DMS53 (cell line): ENCODE measurements around the gene GJB3.

Experiments
- DNase-seq: peaks from one replicate; lab custom pipeline; 2025; lab: John Stamatoyannopoulos, UW

Gene GJB3

GRCh38 chr1:34825455-34826091 lies 44.6 kb downstream of the GJB3 start:
- DNase-seq: no peak

DNA sequence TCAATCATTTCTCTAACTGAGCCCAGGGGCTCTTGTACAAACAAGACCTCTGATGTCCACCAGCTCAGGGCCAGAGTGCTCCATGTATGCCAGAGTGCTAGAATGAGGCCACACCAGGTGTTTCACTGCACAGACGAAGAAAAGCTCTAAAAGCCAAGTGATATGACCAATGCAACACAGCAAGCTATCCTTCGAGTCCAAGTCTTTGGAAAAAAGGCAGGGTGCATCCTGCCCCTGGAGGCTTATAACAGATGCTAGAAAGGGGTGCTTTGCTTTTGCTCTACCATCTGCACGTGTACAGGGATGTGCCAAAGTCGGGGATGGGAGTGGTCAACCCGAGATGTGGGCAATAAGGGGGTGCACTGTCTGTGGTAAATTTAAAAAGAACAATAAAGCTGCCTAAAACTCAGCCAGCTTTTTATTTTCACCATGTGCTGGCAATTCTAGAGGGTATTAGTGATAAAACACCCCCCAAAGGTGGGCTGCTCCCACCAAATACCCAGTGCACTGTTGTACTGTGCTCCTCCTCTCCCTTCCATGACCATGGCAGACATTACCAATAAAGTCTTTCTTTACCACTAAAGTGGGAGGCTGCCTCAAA lies 46.4 kb downstream of the GJB3 start:
- DNase-seq: no peak

GRCh38 chr1:34828611-34829010 lies 47.6 kb downstream of the GJB3 start:
- no peak for DNase-seq

DNA sequence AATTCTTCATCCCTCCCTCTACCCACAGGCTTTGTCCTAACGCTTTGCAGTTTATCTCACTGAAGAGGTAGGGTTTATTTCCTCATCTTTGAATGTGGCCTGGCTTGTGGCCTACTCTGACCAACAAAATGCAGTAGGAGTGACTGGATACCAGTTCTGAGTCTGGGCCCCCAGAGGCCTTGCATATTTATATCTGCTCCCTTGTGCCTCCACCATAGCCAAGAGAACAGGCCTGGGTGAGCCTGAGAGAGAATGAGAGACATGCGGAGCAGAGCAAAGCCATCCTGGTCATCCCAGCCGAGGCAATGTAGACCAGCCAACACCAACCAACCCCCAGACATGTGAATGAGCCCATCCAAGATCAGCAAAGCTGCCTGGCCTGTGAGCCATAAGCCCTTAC lies 48.2 kb downstream of the GJB3 start:
- DNase-seq: no peak

GRCh38 chr1:34831721-34832246 lies 50.8 kb downstream of the GJB3 start:
- peak; percentile 56 for DNase-seq

DNA sequence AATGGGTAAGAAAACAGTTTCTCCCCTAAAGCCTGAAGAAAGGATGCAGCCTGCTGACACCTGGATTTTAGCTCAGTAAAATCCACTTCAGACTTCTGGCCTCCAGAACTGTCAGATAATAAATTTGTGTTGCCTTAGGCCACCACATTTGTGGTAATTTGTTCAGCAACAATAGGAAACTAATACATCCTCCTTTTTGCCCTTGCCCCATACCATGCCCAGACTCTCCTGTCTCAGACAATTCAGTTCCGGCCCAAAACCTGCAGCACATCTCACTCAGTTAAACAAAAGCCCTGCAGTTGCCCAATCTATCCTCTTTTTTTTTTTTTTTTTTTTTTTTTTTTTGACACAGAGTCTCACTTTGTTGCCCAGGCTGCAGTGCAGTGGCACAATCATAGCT lies 52.7 kb downstream of the GJB3 start:
- DNase-seq: no peak
